HG02973 (cell line): ENCODE results near the gene ENDOV.

Experiments
- ATAC-seq: cut with Tn5 transposase; IDR thresholded peaks from one replicate; pipeline ENCODE4 v1.9.1; 2021; ENCODE audit warnings: moderate library complexity; ENCODE audit not compliant: unreplicated experiment

ENDOV gene

GRCh38 chr17:80480248-80480647 is 65.3 kb downstream of the ENDOV start:
- no peak for ATAC-seq

GRCh38 chr17:80481284-80482057 is 66.5 kb downstream of the ENDOV start:
- no peak for ATAC-seq

DNA sequence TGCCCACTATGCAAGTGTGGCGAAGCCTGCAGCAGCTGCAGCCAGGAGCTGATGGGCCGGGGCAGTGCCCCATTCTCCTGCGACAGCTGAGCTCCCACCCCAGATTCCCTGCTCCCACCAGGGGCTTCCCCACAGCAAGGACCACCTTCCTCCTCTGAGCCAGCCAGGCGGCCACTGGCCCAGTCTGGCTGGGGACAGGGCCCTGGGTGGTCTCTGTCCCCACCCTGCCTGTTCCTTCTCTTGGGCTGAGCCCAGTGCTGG is 67.0 kb downstream of the ENDOV start:
- no peak for ATAC-seq

DNA sequence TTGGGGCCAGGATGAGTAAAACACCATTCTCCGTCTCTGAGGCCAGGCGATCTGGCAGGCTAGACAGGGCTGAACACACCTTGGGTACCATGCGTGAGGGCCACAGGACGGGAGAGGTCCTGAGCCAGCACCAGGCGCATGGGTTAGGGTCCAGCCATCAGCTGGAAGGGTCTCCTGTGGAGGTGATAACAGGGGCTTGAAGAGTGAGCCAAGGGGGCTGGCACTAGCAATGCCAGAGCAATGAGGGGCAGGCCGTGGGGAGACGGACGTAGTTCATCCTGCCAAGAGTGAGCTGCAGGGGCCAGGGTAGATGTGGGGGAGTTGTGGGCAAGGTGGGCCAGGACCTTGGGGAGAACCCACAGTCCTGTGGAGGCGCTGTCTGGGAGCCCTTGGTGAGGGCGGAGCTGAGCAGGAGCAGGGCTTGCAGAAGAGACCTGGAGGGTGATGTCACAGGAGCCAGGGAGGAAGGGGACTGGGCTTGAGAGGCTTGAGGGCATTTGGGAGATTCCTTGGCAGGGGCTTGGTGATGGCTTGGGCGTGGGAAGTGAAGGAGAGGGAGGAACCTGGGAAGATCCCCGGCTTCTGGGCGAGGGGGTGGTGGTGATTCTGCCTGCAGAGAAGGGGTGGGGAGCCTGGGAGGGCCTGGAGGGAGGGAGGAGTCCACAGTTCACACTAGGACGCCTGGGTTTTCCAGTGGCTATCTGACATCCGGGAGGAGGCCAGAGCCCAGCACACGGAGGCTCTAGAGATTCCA is 67.8 kb downstream of the ENDOV start:
- ATAC-seq: no peak

DNA sequence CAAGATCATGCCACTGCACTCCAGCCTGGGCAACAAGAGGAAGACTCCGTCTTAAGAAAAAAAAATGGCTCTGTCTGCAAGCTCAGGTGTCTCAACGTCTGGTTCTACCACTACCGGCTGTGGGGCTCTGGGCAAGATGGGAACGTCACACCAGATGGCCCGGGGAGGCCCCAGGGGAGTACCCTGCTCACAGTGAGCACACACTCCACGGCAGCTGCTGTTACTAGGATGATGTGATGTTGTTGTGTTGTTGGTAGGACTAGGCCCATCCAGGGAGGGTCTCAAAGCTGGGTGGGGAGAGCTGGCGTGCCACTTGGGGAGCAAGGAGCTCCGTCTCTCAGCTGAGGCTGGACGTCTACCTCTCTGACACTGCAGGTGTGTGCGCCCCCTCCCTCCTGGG is 70.9 kb downstream of the ENDOV start:
- no peak for ATAC-seq

GRCh38 chr17:80486692-80487091 is 71.7 kb downstream of the ENDOV start:
- ATAC-seq: no peak

- ATAC-seq: no peak
Measured at GRCh38 chr17:80487511-80487910, 72.5 kb downstream of the ENDOV start.
